BJ (cell line): ENCODE data around the gene SPDYA. TPM values are rescaled to one million over a fixed set of nuclear protein-coding genes. Genes with fewer than 3 reads are reported as not detected.

Experiments
- CTCF ChIA-PET: fragments of 350-600 bp; formaldehyde crosslinking; extraction: SDS; loops from one replicate; lab custom pipeline; 2021; ENCODE audit warnings: antibody characterized with exemption, inconsistent platforms; lab: Yijun Ruan, JAX
- POLR2A ChIA-PET: fragments of 300-600 bp; sonication (Branson Sonifier 250); formaldehyde crosslinking; extraction: SDS; loops from one replicate; lab custom pipeline; 2021; ENCODE audit warnings: antibody characterized with exemption; lab: Charles Lee
- DNase-seq: peaks from one replicate; pipeline ENCODE4 v3.0.0-alpha.2; 2011; ENCODE audit warnings: low read depth
- H3K27me3 ChIP-seq: 2 replicates; pipeline ENCODE4 v1.6.0; 2011; ENCODE audit warnings: low read length; ENCODE audit not compliant: control insufficient read depth, insufficient read depth
- H3K36me3 ChIP-seq: 2 replicates; pipeline ENCODE4 v1.5.1; 2011; ENCODE audit warnings: low read length; ENCODE audit not compliant: control insufficient read depth, insufficient read depth
- H3K4me3 ChIP-seq: 2 replicates; pipeline ENCODE4 v1.5.1; 2011; ENCODE audit warnings: low read depth, mild to moderate bottlenecking, control low read depth, low read length
- polyA plus RNA-seq: library from polyadenylated mRNA; depleted of rRNA; stranded (reverse); fragments of >200 nt; gene quantifications from 2 replicates; pipeline ENCODE4 v1.2.3, GENCODE V29; 2011
- TF ChIP-seq, protein P1 (sequence below): IDR thresholded peaks from 2 replicates; pipeline ENCODE4 v1.5.1; 2011; ENCODE audit warnings: low read depth, mild to moderate bottlenecking, control low read depth, inconsistent platforms, low read length, moderate library complexity; ENCODE audit not compliant: insufficient read depth

SPDYA gene
- polyA plus RNA-seq, 1 experiment = not detected

DNA sequence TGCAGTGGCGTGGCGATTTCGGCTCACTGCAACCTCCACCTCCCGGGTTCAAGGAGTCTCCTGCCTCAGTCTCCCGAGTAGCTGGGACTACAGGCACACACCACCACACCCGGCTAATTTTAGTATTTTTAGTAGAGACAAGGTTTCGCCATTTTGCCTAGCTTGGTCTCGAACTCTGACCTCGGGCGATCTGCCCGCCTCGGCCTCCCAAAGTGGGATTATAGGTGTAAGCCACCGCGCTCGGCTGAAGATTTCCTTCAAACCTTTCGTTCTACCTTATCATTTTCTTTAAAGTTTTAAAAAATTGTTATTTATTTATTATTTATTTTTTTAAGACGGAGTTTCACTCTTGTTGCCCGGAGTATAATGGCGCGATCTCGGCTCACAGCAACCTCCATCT is 82.9 kb downstream of the SPDYA start:
- TF ChIP-seq, protein P1, sequence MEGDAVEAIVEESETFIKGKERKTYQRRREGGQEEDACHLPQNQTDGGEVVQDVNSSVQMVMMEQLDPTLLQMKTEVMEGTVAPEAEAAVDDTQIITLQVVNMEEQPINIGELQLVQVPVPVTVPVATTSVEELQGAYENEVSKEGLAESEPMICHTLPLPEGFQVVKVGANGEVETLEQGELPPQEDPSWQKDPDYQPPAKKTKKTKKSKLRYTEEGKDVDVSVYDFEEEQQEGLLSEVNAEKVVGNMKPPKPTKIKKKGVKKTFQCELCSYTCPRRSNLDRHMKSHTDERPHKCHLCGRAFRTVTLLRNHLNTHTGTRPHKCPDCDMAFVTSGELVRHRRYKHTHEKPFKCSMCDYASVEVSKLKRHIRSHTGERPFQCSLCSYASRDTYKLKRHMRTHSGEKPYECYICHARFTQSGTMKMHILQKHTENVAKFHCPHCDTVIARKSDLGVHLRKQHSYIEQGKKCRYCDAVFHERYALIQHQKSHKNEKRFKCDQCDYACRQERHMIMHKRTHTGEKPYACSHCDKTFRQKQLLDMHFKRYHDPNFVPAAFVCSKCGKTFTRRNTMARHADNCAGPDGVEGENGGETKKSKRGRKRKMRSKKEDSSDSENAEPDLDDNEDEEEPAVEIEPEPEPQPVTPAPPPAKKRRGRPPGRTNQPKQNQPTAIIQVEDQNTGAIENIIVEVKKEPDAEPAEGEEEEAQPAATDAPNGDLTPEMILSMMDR = no peak
- CTCF ChIA-PET = no interaction called here
- no peak overlapping the region for H3K4me3 ChIP-seq
- no peak for DNase-seq
- H3K36me3 ChIP-seq = no peaks in the 10 kb centered on the region
- POLR2A ChIA-PET = no interaction called here
- no peaks in the 10 kb centered on the region for H3K27me3 ChIP-seq

DNA sequence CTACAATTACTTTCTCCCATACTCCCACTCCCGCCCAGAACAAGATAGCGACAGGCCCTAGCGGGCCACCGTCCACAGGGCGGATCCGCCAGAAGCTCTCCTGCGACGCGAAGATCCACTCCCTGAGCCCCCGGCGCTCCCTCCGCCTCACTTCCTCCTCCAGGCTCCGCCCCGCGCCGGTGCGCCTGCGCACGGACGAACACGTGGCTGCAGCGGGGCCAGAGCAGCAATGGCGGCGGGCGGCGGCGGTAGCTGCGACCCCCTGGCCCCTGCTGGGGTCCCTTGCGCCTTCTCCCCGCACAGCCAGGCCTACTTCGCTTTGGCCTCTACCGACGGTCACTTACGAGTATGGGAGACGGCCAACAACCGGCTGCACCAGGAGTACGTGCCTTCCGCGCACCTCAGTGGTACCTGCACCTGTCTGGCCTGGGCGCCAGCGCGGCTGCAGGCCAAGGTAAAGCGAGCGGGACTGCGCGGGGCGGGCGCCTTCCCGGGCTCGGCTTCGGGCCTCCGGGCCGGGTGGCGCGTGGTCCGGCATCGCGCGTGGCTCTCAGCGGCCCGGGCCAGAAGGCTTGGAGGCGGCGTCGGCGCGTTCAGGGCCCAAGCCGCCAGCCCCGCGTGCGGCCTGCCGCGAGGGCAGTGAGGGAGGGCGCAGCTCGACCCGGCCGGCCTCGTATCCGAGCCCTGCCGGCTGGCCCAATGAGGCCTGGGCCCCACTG is 84.0 kb downstream of the SPDYA start, which contains the start of gene WDR43:
WDR43 (plus strand) TSS at position 198 of the 719 bp plus-strand sequence; CDS start at position 230, 32 bp downstream.
- ChIA-PET POLR2A (interaction anchor here (0.5 kb wide), 1 partner anchor 143 kb away, joined by 5 read pairs; no protein-coding TSS in a partner anchor), CTCF (interaction anchor here (0.6 to 0.7 kb wide), 2 partner anchors 11 to 1149 kb away, joined by 3 read pairs; no protein-coding TSS in a partner anchor)
- TF ChIP-seq, protein P1 = no peak
- Histone ChIP-seq H3K36me3 (no peaks in the 10 kb centered on the region), H3K4me3 (peak within 1 kb of the TSS; percentile 100), H3K27me3 (no peaks in the 10 kb centered on the region)
- DNase-seq = peak; percentile 99

DNA sequence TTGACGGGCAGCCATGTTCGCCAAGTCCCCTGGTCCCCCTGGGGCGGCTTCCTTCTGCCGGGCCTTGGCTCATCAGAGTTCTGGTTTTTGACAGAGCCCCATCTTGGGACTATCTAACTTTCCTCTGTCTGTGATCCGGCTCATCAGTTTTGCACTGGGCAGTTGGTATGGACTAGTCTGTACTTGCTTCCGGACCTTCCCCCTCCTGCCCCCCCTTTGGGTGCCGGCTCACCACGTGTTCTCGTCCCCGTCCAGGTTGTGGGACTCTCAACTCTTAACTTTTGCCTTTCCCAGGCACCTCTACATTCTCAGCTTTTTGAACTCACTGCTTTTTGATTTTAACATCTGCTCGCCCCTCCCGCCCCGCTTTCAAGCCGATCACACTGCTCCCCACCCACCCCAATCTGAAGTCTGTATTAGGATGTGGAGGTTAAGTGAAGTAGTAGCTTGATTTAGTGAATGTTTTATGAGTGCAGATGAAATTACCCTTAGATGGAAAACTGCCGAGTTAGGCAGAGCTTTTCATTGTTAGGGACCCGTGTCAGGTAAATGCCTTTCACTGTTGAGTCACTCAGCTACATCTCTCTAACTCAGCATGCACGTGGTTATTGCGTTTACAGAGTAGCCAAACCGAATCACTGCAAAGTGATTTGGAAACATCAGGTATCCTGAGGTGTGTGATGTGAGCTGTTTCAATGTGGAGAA is 84.7 kb downstream of the SPDYA start:
- Histone ChIP-seq H3K4me3 (peak overlapping the region; percentile 100), H3K27me3 (no peaks in the 10 kb centered on the region), H3K36me3 (no peaks in the 10 kb centered on the region)
- ChIA-PET CTCF (interaction anchor here (0.8 kb wide), 1 partner anchor 76 kb away, joined by 3 read pairs; no protein-coding TSS in a partner anchor), POLR2A (no interaction called here)
- TF ChIP-seq, protein P1 = no peak
- no peak for DNase-seq

DNA sequence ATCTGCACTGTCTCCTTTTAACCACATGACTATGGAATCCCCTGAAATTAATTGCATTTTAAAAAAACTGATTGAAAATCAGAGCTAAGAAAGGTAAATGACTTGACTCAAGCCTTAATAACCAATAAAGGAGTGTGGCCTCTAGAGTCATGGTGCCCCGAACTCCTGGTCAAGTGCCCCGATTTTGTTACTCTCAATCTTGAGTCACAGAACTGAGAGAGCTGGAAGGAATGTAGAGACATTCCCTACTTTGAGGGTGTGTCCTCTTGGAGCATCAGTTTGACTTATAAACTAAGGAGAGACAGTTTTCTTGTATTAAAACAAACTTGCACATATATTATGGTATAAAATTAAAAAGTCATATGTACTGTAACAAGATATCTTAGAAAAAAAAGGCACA is 86.3 kb downstream of the SPDYA start:
- no peak overlapping the region for H3K4me3 ChIP-seq
- DNase-seq = peak; percentile 32
- ChIA-PET POLR2A (no interaction called here), CTCF (no interaction called here)
- H3K36me3 ChIP-seq = no peaks in the 10 kb centered on the region
- no peaks in the 10 kb centered on the region for H3K27me3 ChIP-seq
- TF ChIP-seq, protein P1 = no peak

DNA sequence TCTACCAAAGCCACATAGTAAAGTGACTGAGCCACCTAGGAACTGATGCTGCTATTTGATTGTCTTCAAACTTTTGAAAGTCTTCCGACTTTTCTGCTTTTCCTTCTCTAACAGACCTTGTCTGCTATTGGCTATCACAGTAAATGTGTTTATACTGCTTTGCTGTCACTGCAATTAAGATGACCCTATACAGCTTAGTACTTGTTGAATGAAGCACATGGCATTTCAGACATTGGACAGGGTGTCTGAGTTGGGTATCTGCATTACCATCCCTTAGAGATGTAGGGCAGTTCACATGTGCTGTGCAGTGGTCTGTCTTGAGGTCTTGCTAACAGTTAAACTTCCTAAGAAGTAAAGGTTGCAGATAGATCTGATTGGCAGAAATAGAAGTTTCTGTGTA is 87.4 kb downstream of the SPDYA start:
- POLR2A ChIA-PET = no interaction called here
- Histone ChIP-seq H3K4me3 (no peak overlapping the region), H3K27me3 (no peaks in the 10 kb centered on the region), H3K36me3 (peaks cover 4% of the 10 kb centered on the region; the same call in 1 of the 2 replicates)
- no peak for DNase-seq
- TF ChIP-seq, protein P1 = no peak
- CTCF ChIA-PET = no interaction called here
